ENCODE results near the gene ECSCR. TPM values are rescaled to one million over a fixed set of nuclear protein-coding genes. Genes with fewer than 3 reads are reported as not detected.

Gene ECSCR
- total RNA-seq, 4 donors from 2014 or later, result 12.8 to 41.0 (median 25.9) TPM

DNA sequence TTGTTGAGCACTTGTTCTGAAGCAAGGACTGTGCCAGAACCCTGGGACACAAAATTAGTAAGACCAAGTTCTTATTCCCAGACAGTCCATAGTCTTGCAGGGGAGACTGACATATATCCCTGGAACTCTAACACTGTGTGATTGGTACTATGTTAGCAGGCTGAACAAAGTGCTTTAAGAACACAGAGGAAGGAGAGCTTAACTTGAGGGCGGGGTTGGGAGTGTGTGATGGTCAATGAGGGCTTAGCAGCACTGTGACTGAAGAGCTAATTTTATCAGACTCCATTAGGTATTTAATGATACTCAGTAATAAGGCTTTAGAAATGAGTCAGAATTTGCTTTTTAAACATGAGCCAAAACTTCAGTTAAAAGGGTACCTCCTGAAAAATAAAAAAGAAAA is 43.8 kb downstream of the ECSCR start:
- Histone ChIP-seq H3K36me3 (peaks cover 0 to 56% (median 0%) of the 10 kb centered on the region in 3 donors), H3K27me3 (no peaks in the 10 kb centered on the region), H3K27ac (peak overlapping the region in 2 of 4 donors; percentile 33 to 46), H3K9me3 (no peaks in the 10 kb centered on the region), H3K4me3 (no peak overlapping the region), H3K4me1 (peaks cover 0 to 44% (median 12%) of the 10 kb centered on the region in 4 donors)
- TF ChIP-seq EP300 (IDR thresholded peaks at IDR 0.05) (no peak), POLR2A (IDR thresholded peaks at IDR 0.05) (no peak)
- TF ChIP-seq, protein P1, sequence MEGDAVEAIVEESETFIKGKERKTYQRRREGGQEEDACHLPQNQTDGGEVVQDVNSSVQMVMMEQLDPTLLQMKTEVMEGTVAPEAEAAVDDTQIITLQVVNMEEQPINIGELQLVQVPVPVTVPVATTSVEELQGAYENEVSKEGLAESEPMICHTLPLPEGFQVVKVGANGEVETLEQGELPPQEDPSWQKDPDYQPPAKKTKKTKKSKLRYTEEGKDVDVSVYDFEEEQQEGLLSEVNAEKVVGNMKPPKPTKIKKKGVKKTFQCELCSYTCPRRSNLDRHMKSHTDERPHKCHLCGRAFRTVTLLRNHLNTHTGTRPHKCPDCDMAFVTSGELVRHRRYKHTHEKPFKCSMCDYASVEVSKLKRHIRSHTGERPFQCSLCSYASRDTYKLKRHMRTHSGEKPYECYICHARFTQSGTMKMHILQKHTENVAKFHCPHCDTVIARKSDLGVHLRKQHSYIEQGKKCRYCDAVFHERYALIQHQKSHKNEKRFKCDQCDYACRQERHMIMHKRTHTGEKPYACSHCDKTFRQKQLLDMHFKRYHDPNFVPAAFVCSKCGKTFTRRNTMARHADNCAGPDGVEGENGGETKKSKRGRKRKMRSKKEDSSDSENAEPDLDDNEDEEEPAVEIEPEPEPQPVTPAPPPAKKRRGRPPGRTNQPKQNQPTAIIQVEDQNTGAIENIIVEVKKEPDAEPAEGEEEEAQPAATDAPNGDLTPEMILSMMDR (IDR thresholded peaks at IDR 0.05), result no peak
- WGBS, 2 donors, result 89 to 90% methylated on average over 1 of the region's 1 CpG
- DNase-seq (ENCODE audit: low spot score in 2 of 2), result no peak

DNA sequence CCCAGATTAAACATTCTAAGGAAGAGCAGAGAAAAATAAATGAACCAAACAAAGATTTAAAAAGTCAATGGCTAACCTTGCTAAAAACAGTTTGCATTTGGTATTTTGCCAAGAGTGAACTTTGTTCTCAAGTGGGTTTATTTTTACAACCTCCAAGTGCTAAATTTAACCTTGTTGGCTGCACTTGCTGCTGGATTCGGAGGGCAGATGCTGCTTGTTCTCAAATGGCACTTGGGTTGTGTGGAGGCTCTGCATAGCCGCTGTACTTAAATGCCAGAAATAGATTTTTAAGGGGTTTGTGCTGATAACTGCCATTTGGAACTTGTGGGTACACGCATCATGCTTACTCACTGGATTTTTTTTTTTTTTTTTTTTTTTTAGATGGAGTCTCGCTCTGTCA is 45.3 kb downstream of the ECSCR start:
- 58 to 64% methylated on average over 4 of the region's 4 CpGs for WGBS, 2 donors
- Histone ChIP-seq H3K36me3 (peaks cover 0 to 61% (median 0%) of the 10 kb centered on the region in 3 donors), H3K4me3 (no peak overlapping the region), H3K27me3 (no peaks in the 10 kb centered on the region), H3K27ac (peak overlapping the region in 2 of 4 donors; percentile 46 to 83), H3K9me3 (no peaks in the 10 kb centered on the region), H3K4me1 (peaks cover 0 to 44% (median 12%) of the 10 kb centered on the region in 4 donors)
- no peak for DNase-seq (ENCODE audit: low spot score in 2 of 2)
- TF ChIP-seq POLR2A (IDR thresholded peaks at IDR 0.05) (no peak), EP300 (IDR thresholded peaks at IDR 0.05) (no peak)
- TF ChIP-seq, protein P1 (IDR thresholded peaks at IDR 0.05), result no peak

DNA sequence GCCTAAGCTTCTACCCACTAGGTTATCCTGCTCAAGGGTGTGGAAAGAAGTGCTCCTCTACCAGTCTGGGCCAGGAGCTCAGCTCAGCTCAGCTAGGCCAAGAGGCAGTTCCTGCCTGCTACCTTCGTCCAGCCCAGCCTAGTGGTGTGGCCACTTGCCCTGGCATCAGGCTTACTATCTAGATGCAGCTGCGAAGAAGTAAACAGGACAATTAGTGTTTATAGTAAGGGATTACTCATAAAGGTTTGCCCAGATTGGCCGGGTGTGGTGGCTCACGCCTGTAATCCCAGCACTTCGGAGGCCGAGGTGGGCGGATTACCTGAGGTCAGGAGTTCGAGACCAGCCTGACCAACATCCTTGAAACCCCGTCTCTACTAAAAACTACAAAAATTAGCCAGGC is 45.9 kb downstream of the ECSCR start:
- Histone ChIP-seq H3K4me1 (peaks cover 0 to 44% (median 12%) of the 10 kb centered on the region in 4 donors), H3K36me3 (peaks cover 0 to 64% (median 0%) of the 10 kb centered on the region in 3 donors), H3K9me3 (no peaks in the 10 kb centered on the region), H3K27me3 (no peaks in the 10 kb centered on the region), H3K4me3 (no peak overlapping the region), H3K27ac (peak overlapping the region in 2 of 4 donors; percentile 81 to 83)
- 74 to 82% methylated on average over 9 of the region's 9 CpGs for WGBS, 2 donors
- DNase-seq (ENCODE audit: low spot score in 2 of 2), result no peak
- TF ChIP-seq POLR2A (IDR thresholded peaks at IDR 0.05) (no peak), EP300 (IDR thresholded peaks at IDR 0.05) (no peak)
- TF ChIP-seq, protein P1 (IDR thresholded peaks at IDR 0.05), result no peak

DNA sequence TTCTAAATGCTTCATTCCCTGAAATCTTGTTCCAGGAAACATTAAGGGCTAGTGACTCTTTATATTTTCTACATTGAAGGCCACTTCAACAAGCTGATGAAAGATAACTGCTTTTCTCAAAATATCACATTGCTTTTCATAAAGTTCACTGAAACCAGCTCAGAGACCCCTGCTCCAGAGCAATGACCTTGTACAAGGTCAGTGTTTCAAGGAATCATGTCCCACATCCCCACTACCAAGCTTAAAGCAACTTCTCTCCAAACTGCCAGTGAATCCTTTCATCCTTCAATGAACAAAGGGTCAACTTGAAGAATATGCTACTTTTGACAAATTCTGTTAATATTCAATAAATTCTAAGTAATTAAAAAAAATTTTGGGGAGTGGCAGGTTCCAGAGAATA is 46.7 kb downstream of the ECSCR start:
- peaks cover 0 to 60% (median 0%) of the 10 kb centered on the region in 3 donors for H3K36me3 ChIP-seq
- H3K27me3 ChIP-seq, result no peaks in the 10 kb centered on the region
- peaks cover 0 to 44% (median 12%) of the 10 kb centered on the region in 4 donors for H3K4me1 ChIP-seq
- H3K4me3 ChIP-seq, result no peak overlapping the region
- H3K9me3 ChIP-seq, result no peaks in the 10 kb centered on the region
- DNase-seq (ENCODE audit: low spot score in 2 of 2), result no peak
- no peak for TF ChIP-seq POLR2A (IDR thresholded peaks at IDR 0.05)
- TF ChIP-seq, protein P1 (IDR thresholded peaks at IDR 0.05), result no peak
- TF ChIP-seq EP300 (IDR thresholded peaks at IDR 0.05), result no peak
- peak overlapping the region in 3 of 4 donors; percentile 15 to 83 (median 81) for H3K27ac ChIP-seq

DNA sequence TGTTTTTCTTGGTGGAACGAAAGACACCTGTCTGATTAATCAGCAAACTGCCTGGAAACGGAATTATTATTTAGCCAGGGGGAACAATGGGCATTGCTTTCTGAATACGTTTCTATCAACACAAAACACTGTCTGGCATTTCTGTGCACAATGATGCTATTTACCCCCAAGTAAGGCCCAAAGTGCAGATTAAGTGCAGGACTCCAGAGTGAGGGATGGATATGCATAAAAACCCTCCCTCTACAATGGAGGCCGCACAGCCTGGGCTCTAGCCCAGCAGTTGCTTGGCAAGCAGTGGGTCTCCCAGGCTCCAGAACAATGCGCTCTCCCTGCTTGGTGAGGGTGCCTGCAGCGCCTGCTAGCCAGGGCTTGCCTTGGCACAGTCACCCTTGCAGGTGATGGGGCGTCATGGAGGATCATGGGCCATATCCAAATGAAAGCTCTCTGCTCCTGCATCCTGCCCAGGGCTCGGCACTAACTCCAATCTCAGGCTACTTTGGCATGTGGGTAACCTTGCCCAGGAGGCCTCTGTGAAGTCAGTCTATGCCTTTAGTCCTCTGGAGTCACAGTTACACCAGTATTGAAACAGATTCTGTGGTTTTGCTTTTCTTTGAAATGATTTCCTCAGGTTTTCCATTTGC is 47.2 kb downstream of the ECSCR start:
- H3K27me3 ChIP-seq, result no peaks in the 10 kb centered on the region
- no peak for DNase-seq (ENCODE audit: low spot score in 2 of 2)
- H3K27ac ChIP-seq, result peak overlapping the region in 3 of 4 donors; percentile 15 to 83 (median 81)
- no peak overlapping the region for H3K4me3 ChIP-seq
- peaks cover 0 to 56% (median 0%) of the 10 kb centered on the region in 3 donors for H3K36me3 ChIP-seq
- peaks cover 0 to 44% (median 12%) of the 10 kb centered on the region in 4 donors for H3K4me1 ChIP-seq
- TF ChIP-seq, protein P1 (IDR thresholded peaks at IDR 0.05), result no peak
- no peak for TF ChIP-seq POLR2A (IDR thresholded peaks at IDR 0.05)
- TF ChIP-seq EP300 (IDR thresholded peaks at IDR 0.05), result no peak
- WGBS, 2 donors, result 32 to 45% methylated on average over 6 to 8 of the region's 8 CpGs
- H3K9me3 ChIP-seq, result no peaks in the 10 kb centered on the region

All from tibial nerve (tissue), 4 donors.